ENCODE data around the gene TMEM120B.

GRCh38 chr12:121799842-121800693, 87.5 kb downstream of the TMEM120B start:
- no peak for TF ChIP-seq CTCF (tag by site-specific recombination; IDR thresholded peaks at IDR 0.05)
- no peak for TF ChIP-seq ZNF354C (tag by site-specific recombination; IDR thresholded peaks at IDR 0.05; ENCODE audit: borderline replicate concordance, low read depth)
- TF ChIP-seq ZNF362 (tag by site-specific recombination; IDR thresholded peaks at IDR 0.05) = no peak
- TF ChIP-seq ZBTB17 (tag by site-specific recombination; IDR thresholded peaks at IDR 0.05) = peak; percentile 66; the same call in 1 of the 2 replicates

Measured in HEK293 (cell line).